Measurements from ENCODE around the gene BLOC1S4.
"Not testable (repeated sequence)": the region's sequence is repeated elsewhere in the genome, so short reads cannot be mapped to it uniquely, and the experiment has no call there.

The BLOC1S4 gene

GRCh38 chr4:6719611-6720179, 3.7 kb downstream of the BLOC1S4 start:
- DNase-seq = no peak

GRCh38 chr4:6720202-6720699, 4.3 kb downstream of the BLOC1S4 start:
- DNase-seq = peak; percentile 86

GRCh38 chr4:6721121-6721520, 5.1 kb downstream of the BLOC1S4 start:
- DNase-seq = no peak

GRCh38 chr4:6722891-6723290, 6.9 kb downstream of the BLOC1S4 start:
- no peak for DNase-seq

- no peak for DNase-seq
Observed at GRCh38 chr4:6723851-6724250, 7.9 kb downstream of the BLOC1S4 start.

GRCh38 chr4:6724421-6725111, 8.6 kb downstream of the BLOC1S4 start:
- no peak for DNase-seq

GRCh38 chr4:6725427-6725961, 9.5 kb downstream of the BLOC1S4 start:
- not testable (repeated sequence) for DNase-seq

GRCh38 chr4:6727081-6727942, 11.3 kb downstream of the BLOC1S4 start:
- DNase-seq = no peak

- no peak for DNase-seq
Observed at GRCh38 chr4:6727943-6728250, 11.9 kb downstream of the BLOC1S4 start.

GRCh38 chr4:6728320-6729029, 12.5 kb downstream of the BLOC1S4 start:
- DNase-seq = no peak

GRCh38 chr4:6730603-6731317, 14.8 kb downstream of the BLOC1S4 start:
- DNase-seq = no peak

GRCh38 chr4:6731318-6731675, 15.3 kb downstream of the BLOC1S4 start:
- no peak for DNase-seq

GRCh38 chr4:6731780-6732179, 15.8 kb downstream of the BLOC1S4 start:
- no peak for DNase-seq

GRCh38 chr4:6732441-6733357, 16.7 kb downstream of the BLOC1S4 start:
- no peak for DNase-seq

- no peak for DNase-seq
Observed at GRCh38 chr4:6733358-6734164, 17.6 kb downstream of the BLOC1S4 start.

GRCh38 chr4:6734165-6734786, 18.3 kb downstream of the BLOC1S4 start:
- no peak for DNase-seq

- DNase-seq = no peak
Observed at GRCh38 chr4:6739920-6740319, 23.9 kb downstream of the BLOC1S4 start.

- no peak for DNase-seq
Observed at GRCh38 chr4:6740347-6740746, 24.4 kb downstream of the BLOC1S4 start.

- DNase-seq = no peak
Observed at GRCh38 chr4:6742507-6742906, 26.5 kb downstream of the BLOC1S4 start.

GRCh38 chr4:6742989-6743388, 27.0 kb downstream of the BLOC1S4 start:
- no peak for DNase-seq
